Measurements from ENCODE around the gene NECAB2.

NECAB2 gene

DNA sequence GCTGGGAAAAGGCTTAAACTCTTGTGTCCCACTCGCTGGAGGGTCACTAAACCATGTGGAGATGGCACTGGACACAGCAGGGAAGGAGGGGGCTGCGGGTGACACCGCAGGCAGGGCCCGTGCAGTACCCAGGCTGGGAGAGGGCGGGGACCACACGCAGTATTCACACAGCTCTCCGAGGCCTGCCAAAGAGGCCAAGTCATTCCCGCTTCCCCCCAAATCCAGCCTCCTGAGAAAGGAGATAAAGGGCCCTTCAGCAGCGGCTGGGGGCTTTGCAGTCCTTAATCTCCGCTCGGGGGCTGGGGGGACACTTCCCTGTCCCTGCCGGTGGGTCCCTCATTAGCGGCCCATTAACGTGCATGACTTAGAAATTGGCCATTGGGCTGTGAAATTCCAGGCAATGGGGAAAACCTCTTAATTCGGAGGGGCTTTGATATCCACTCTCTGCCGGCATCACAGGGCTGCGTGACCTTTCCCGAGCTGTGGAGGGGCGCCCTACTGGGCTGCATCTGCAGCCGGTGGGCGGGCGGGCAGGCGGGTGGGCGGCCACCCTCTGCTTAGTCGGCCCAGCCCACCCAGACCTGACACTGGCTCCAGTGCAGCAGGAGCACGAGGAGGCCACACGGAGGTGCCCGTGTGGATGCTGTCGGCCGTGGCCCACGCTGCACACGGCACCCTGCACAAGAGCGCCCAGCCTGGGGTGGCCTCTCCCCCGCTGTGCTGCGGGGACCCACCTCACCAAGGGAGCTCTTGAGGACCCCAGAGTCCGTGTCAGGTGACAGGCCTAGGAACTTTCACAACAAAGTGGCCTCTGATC lies 77.2 kb downstream of the NECAB2 start:
- Histone ChIP-seq H3K9me2 (replicated peaks; ENCODE audit: control insufficient read depth, low read length) (no peaks in the 10 kb centered on the region), H3K27me3 (ENCODE audit: control insufficient read depth, low read length) (no peaks in the 10 kb centered on the region), H3F3A (ENCODE audit: control insufficient read depth, insufficient read depth) (no peaks in the 10 kb centered on the region), H3K4me1 (ENCODE audit: control insufficient read depth, low read length) (no peaks in the 10 kb centered on the region), H4K20me1 (ENCODE audit: control insufficient read depth, insufficient read depth, low read depth, low read length) (no peaks in the 10 kb centered on the region), H3K27ac (ENCODE audit: low read depth, low read length) (no peak overlapping the region), H3K4me3 (ENCODE audit: low read length) (no peak overlapping the region), H3K79me2 (ENCODE audit: control insufficient read depth, low read length) (no peaks in the 10 kb centered on the region), H3K36me3 (ENCODE audit: control insufficient read depth, low read length) (no peaks in the 10 kb centered on the region; the same call in 1 of the 2 replicates), H3K4me2 (ENCODE audit: low read length) (no peak overlapping the region), H3K9me3 (ENCODE audit: control insufficient read depth, insufficient read depth, low read length) (no peaks in the 10 kb centered on the region)
- TF ChIP-seq EZH2phosphoT487 (IDR thresholded peaks at IDR 0.05; ENCODE audit: borderline replicate concordance, low read length) = no peak
- TF ChIP-seq, protein P1, sequence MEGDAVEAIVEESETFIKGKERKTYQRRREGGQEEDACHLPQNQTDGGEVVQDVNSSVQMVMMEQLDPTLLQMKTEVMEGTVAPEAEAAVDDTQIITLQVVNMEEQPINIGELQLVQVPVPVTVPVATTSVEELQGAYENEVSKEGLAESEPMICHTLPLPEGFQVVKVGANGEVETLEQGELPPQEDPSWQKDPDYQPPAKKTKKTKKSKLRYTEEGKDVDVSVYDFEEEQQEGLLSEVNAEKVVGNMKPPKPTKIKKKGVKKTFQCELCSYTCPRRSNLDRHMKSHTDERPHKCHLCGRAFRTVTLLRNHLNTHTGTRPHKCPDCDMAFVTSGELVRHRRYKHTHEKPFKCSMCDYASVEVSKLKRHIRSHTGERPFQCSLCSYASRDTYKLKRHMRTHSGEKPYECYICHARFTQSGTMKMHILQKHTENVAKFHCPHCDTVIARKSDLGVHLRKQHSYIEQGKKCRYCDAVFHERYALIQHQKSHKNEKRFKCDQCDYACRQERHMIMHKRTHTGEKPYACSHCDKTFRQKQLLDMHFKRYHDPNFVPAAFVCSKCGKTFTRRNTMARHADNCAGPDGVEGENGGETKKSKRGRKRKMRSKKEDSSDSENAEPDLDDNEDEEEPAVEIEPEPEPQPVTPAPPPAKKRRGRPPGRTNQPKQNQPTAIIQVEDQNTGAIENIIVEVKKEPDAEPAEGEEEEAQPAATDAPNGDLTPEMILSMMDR (IDR thresholded peaks at IDR 0.05; ENCODE audit: low read depth, low read length, poor library complexity, severe bottlenecking) = no peak

DNA sequence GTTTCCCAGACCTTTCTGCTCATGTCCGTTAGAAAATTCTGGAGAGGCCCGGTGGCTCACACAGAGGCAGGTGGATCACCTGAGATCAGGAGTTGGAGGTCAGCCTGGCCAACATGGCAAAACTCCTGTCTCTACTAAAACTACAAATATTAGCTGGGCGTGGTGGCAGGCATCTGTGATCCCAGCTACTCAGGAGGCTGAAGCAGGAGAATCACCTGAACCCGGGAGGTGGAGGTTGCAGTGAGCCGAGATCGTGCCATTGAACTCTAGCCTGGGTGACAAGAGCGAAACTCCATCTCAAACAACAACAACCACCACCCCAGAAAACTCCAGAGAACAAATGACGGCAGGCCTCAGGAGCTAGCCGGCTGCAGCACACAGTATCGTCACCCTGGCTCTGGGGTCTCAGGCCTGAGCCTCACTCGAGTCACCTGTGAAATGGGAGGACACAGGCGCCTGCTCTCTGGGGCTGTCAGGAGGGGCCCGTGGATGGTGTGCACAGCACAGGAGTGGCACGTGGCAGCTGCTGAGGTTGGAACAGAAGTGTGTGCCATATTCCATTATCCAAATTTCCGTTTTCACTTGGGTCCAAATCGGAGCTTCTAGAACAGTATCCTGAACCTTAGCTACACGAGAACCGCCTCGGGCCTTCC lies 77.9 kb downstream of the NECAB2 start:
- Histone ChIP-seq H3K27ac (ENCODE audit: low read depth, low read length) (no peak overlapping the region), H3K4me3 (ENCODE audit: low read length) (no peak overlapping the region), H3K27me3 (ENCODE audit: control insufficient read depth, low read length) (no peaks in the 10 kb centered on the region), H3K4me2 (ENCODE audit: low read length) (no peak overlapping the region), H3K9me2 (replicated peaks; ENCODE audit: control insufficient read depth, low read length) (no peaks in the 10 kb centered on the region), H3K4me1 (ENCODE audit: control insufficient read depth, low read length) (no peaks in the 10 kb centered on the region), H3K9me3 (ENCODE audit: control insufficient read depth, insufficient read depth, low read length) (no peaks in the 10 kb centered on the region), H3K36me3 (ENCODE audit: control insufficient read depth, low read length) (no peaks in the 10 kb centered on the region; the same call in 1 of the 2 replicates), H3K79me2 (ENCODE audit: control insufficient read depth, low read length) (no peaks in the 10 kb centered on the region), H3F3A (ENCODE audit: control insufficient read depth, insufficient read depth) (no peaks in the 10 kb centered on the region), H4K20me1 (ENCODE audit: control insufficient read depth, insufficient read depth, low read depth, low read length) (no peaks in the 10 kb centered on the region)
- TF ChIP-seq, protein P1 (IDR thresholded peaks at IDR 0.05; ENCODE audit: low read depth, low read length, poor library complexity, severe bottlenecking) = no peak
- TF ChIP-seq EZH2phosphoT487 (IDR thresholded peaks at IDR 0.05; ENCODE audit: borderline replicate concordance, low read length) = no peak

DNA sequence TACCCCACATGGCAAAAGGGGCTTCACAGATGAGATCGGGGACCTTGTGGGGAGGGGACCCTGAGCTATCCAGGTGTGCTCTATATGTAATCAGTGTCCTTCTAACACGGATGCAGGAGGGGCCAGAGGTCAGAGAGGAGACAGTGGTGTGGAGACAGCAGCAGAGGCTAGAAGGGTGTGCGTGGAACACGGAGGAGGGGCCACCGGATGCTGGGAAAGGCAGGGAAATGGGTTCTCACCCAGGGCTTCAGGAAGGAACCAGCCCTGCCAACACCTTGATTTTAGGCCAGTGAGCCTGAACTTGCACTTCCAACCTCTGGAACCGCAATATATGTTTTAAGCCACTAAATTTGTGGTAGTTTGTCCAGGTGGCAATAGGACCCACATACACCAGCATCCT lies 79.2 kb downstream of the NECAB2 start:
- H3F3A ChIP-seq (ENCODE audit: control insufficient read depth, insufficient read depth) = no peaks in the 10 kb centered on the region
- H3K4me2 ChIP-seq (ENCODE audit: low read length) = no peak overlapping the region
- TF ChIP-seq, protein P1 (IDR thresholded peaks at IDR 0.05; ENCODE audit: low read depth, low read length, poor library complexity, severe bottlenecking) = no peak
- TF ChIP-seq EZH2phosphoT487 (IDR thresholded peaks at IDR 0.05; ENCODE audit: borderline replicate concordance, low read length) = no peak
- no peaks in the 10 kb centered on the region for H3K27me3 ChIP-seq (ENCODE audit: control insufficient read depth, low read length)
- H3K27ac ChIP-seq (ENCODE audit: low read depth, low read length) = no peak overlapping the region
- no peak overlapping the region for H3K4me3 ChIP-seq (ENCODE audit: low read length)
- no peaks in the 10 kb centered on the region for H4K20me1 ChIP-seq (ENCODE audit: control insufficient read depth, insufficient read depth, low read depth, low read length)
- no peaks in the 10 kb centered on the region for H3K9me2 ChIP-seq (replicated peaks; ENCODE audit: control insufficient read depth, low read length)
- peaks cover 1% of the 10 kb centered on the region for H3K36me3 ChIP-seq (ENCODE audit: control insufficient read depth, low read length)
- H3K79me2 ChIP-seq (ENCODE audit: control insufficient read depth, low read length) = no peaks in the 10 kb centered on the region
- no peaks in the 10 kb centered on the region for H3K9me3 ChIP-seq (ENCODE audit: control insufficient read depth, insufficient read depth, low read length)
- H3K4me1 ChIP-seq (ENCODE audit: control insufficient read depth, low read length) = no peaks in the 10 kb centered on the region

All from DOHH2 (cell line).